K562 (cell line): ENCODE measurements around the gene SETD3. TPM values are rescaled to one million over a fixed set of nuclear protein-coding genes. Genes with fewer than 3 reads are reported as not detected.

ENCODE experiments used
- ATAC-seq: fragments of 200-7000 bp; cut with Tn5 transposase; 3 replicates; pipeline ENCODE4 v1.9.1; 2020; ENCODE audit warnings: moderate library complexity
- BruUV-seq: library from RNA; stranded (reverse); fragments of 400-500 nt; replicated peaks from 2 replicates; lab custom pipeline; 2021; lab: Mats Ljungman, UMichigan
- CTCF ChIA-PET: fragments of 300-600 bp; formaldehyde crosslinking; extraction: SDS; loops from one replicate; lab custom pipeline; 2021; ENCODE audit warnings: low intra/inter-chr PET ratio; lab: Yijun Ruan, JAX
- POLR2A ChIA-PET: fragments of 300-600, 350-650 bp; sonication (Branson Sonifier 250); formaldehyde crosslinking; extraction: SDS; loops from one replicate; lab custom pipeline; 2021; ENCODE audit warnings: antibody characterized with exemption, inconsistent platforms; lab: Yijun Ruan, JAX
- DNase-seq, 4 experiments: peaks; one replicate each; pipeline versions ENCODE4 v3.0.0 to v3.0.0-alpha.2; 2011 to 2018; ENCODE audit warnings: low spot score in 3 of 4, mixed read lengths in 3 of 4; ENCODE audit errors: extremely low read depth in 1 of 4
- FAIRE-seq: peaks from 2 replicates; lab custom pipeline; 2011; peaks lifted over from hg19 to GRCh38; lab: Jason Lieb, UNC
- H2AFZ ChIP-seq: 2 replicates; pipeline ENCODE4 v1.6.0; 2011; ENCODE audit warnings: low read depth, low read length, control low read depth, inconsistent platforms
- H3K27ac ChIP-seq: fragments of 200-600 bp; 3 replicates; pipeline ENCODE4 v1.8.0; 2011; ENCODE audit warnings: low read depth, mild to moderate bottlenecking, control low read depth, inconsistent platforms, low read length, moderate library complexity, mixed read lengths; ENCODE audit errors: extremely low read depth
- H3K27me3 ChIP-seq, 2 experiments: fragments of 300-600 bp in 1 of 2; 2 replicates in 1 of 2; 3 replicates in 1 of 2; pipeline versions ENCODE4 v1.6.0 to v1.8.0; 2011; ENCODE audit warnings: inconsistent platforms in 2 of 2, low read length in 2 of 2, mild to moderate bottlenecking in 1 of 2, mixed read lengths in 1 of 2, moderate library complexity in 1 of 2; ENCODE audit not compliant: control insufficient read depth in 2 of 2, insufficient read depth in 2 of 2
- H3K36me3 ChIP-seq: fragments of 300-600 bp; 3 replicates; pipeline ENCODE4 v1.8.0; 2011; ENCODE audit warnings: mild to moderate bottlenecking, low read length, inconsistent platforms; ENCODE audit not compliant: control insufficient read depth, insufficient read depth
- H3K4me1 ChIP-seq, 2 experiments: fragments of 200-600 bp in 1 of 2; replicated peaks in 1 of 2; 2 replicates in 1 of 2; 3 replicates in 1 of 2; pipeline versions ENCODE4 v1.5.1 to v1.8.0; 2011; ENCODE audit warnings: inconsistent platforms in 2 of 2, low read length in 2 of 2, mild to moderate bottlenecking in 1 of 2, mixed read lengths in 1 of 2, moderate library complexity in 1 of 2; ENCODE audit not compliant: control insufficient read depth in 2 of 2, insufficient read depth in 2 of 2
- H3K4me2 ChIP-seq: 2 replicates; pipeline ENCODE4 v1.6.1; 2011; ENCODE audit warnings: low read length, control low read depth, inconsistent platforms, mixed read lengths; ENCODE audit not compliant: insufficient read depth
- H3K4me3 ChIP-seq: fragments of 200-600 bp; sonication (generic), shearing (Covaris generic); 2 replicates; pipeline ENCODE4 v1.5.1; 2016; ENCODE audit warnings: control low read depth, inconsistent platforms
- H3K79me2 ChIP-seq: fragments of 200-600 bp; 3 replicates; pipeline ENCODE4 v1.8.0; 2011; ENCODE audit warnings: low read length, inconsistent platforms; ENCODE audit not compliant: control insufficient read depth, insufficient read depth
- H3K9ac ChIP-seq, 2 experiments: 2 replicates each; pipeline versions ENCODE4 v1.6.0 to v1.6.1; 2011; ENCODE audit warnings: low read depth in 2 of 2, low read length in 2 of 2, control low read depth in 1 of 2, inconsistent platforms in 1 of 2, mild to moderate bottlenecking in 1 of 2, mixed read lengths in 1 of 2; ENCODE audit not compliant: insufficient read depth in 1 of 2
- H3K9me1 ChIP-seq: one replicate; pipeline ENCODE4 v1.6.0; 2011; ENCODE audit warnings: inconsistent platforms, mild to moderate bottlenecking, low read length, moderate library complexity; ENCODE audit not compliant: control insufficient read depth, insufficient read depth
- H3K9me3 ChIP-seq: replicated peaks from 2 replicates; pipeline ENCODE4 v1.5.1; 2011; ENCODE audit warnings: low read depth, low read length, inconsistent platforms; ENCODE audit not compliant: control insufficient read depth, insufficient read depth
- H4K20me1 ChIP-seq: replicated peaks from 2 replicates; pipeline ENCODE4 v1.6.1; 2011; ENCODE audit warnings: low read length, inconsistent platforms, mixed read lengths; ENCODE audit not compliant: control insufficient read depth, insufficient read depth
- EZH2 ChIP-seq: IDR thresholded peaks from 2 replicates; pipeline ENCODE4 v1.6.1; 2012; ENCODE audit warnings: low read depth, mild to moderate bottlenecking, inconsistent platforms, low read length, borderline replicate concordance
- HNRNPK ChIP-seq: fragments of 200-400 bp; formaldehyde crosslinking; IDR thresholded peaks from one replicate; pipeline ENCODE4 v1.6.1; 2018; ENCODE audit warnings: mild to moderate bottlenecking, low read depth, low read length; ENCODE audit not compliant: poor library complexity, severe bottlenecking
- ILK ChIP-seq: fragments of 450-650 bp; IDR thresholded peaks from 2 replicates; pipeline ENCODE4 v1.6.1; 2016; ENCODE audit warnings: missing genetic modification characterization, low read depth, mild to moderate bottlenecking, missing compliant biosample characterization, moderate library complexity, borderline replicate concordance
- MEIS2 ChIP-seq: fragments of 450-650 bp; IDR thresholded peaks from 2 replicates; pipeline ENCODE4 v1.6.1; 2014; ENCODE audit warnings: mild to moderate bottlenecking; ENCODE audit not compliant: partially characterized antibody
- NFRKB ChIP-seq: fragments of 450-650 bp; IDR thresholded peaks from 2 replicates; pipeline ENCODE4 v1.6.1; 2016; ENCODE audit warnings: low read depth
- NRF1 ChIP-seq, 2 experiments: fragments of 450-650 bp; IDR thresholded peaks in 1 of 2; conservative IDR thresholded peaks in 1 of 2; 2 replicates each; pipeline ENCODE4 v1.6.1; 2014; ENCODE audit warnings: mild to moderate bottlenecking in 2 of 2
- PBX2 ChIP-seq, 2 experiments: IDR thresholded peaks in 1 of 2; conservative IDR thresholded peaks in 1 of 2; 2 replicates each; pipeline ENCODE4 v1.6.1; 2016; ENCODE audit warnings: low read depth in 2 of 2, mild to moderate bottlenecking in 1 of 2, missing compliant biosample characterization in 1 of 2, missing genetic modification characterization in 1 of 2, moderate library complexity in 1 of 2
- PKNOX1 ChIP-seq: fragments of 450-650 bp; IDR thresholded peaks from 2 replicates; pipeline ENCODE4 v1.6.1; 2016
- STAT6 ChIP-seq: sonication (generic); formaldehyde crosslinking; IDR thresholded peaks from 2 replicates; pipeline ENCODE4 v1.8.1; 2023; ENCODE audit warnings: mild to moderate bottlenecking, missing genetic modification reagents
- TFAM ChIP-seq: fragments of 250-450 bp; sonication (Bioruptor Pico); conservative IDR thresholded peaks from 2 replicates; pipeline ENCODE4 v1.5.0; 2021; ENCODE audit warnings: mild to moderate bottlenecking, moderate library complexity
- ZBTB1 ChIP-seq: sonication (generic); formaldehyde crosslinking; IDR thresholded peaks from 2 replicates; pipeline ENCODE4 v1.8.1; 2023; ENCODE audit warnings: missing genetic modification reagents, low read depth, mild to moderate bottlenecking, borderline replicate concordance
- ZNF507 ChIP-seq: conservative IDR thresholded peaks from 2 replicates; pipeline ENCODE4 v1.6.1; 2017; ENCODE audit warnings: missing genetic modification characterization, missing compliant biosample characterization
- WGBS: fragments of 100-300 bp; shearing (Covaris generic); methylation state at CpG from one replicate; pipeline ENCODE4 v1.1.6; 2016; ENCODE audit warnings: low coverage, mixed read lengths; ENCODE audit not compliant: insufficient coverage; ENCODE audit errors: missing lambda C conversion rate; 5-methylcytosine and 5-hydroxymethylcytosine counted together
- in situ Hi-C: fragments of 300-500 bp; cut with MboI; formaldehyde crosslinking; loops from 4 replicates; pipeline ENCODE4 v1.15.0; 2018; ENCODE audit warnings: inconsistent platforms, mixed read lengths
- intact Hi-C: fragments of 100-400 bp; cut with micrococcal nuclease; formaldehyde crosslinking; loops from 2 replicates; pipeline ENCODE4 v1.14.2; 2022
- polyA plus RNA-seq, 8 experiments: library from polyadenylated mRNA; depleted of rRNA in 4 of 8; stranded (reverse) in 5 of 8; unstranded in 3 of 8; fragments of >200 nt; fragmentation: Nextera tagmentation in 2 of 8; fragmentation: Illumina TruSeq in 1 of 8; extraction: Ambion mirVana in 2 of 8; extraction: Trizol in 1 of 8; gene quantifications; 2 replicates each; pipeline versions ENCODE4 v1.2.1 to v1.2.3, GENCODE V29; 2011 to 2014; ENCODE audit warnings: inconsistent platforms in 1 of 8, missing spikeins in 1 of 8
- total RNA-seq, 7 experiments: library from RNA; depleted of rRNA in 6 of 7; stranded (reverse); fragments of >200 nt in 6 of 7; fragmentation: Illumina TruSeq in 2 of 7; extraction: Trizol in 2 of 7; gene quantifications; 2 replicates each; pipeline versions ENCODE4 v1.2.1 to v1.2.3, GENCODE V29; 2011 to 2021; ENCODE audit warnings: low replicate concordance in 1 of 7

Gene SETD3
- total and polyA plus RNA-seq, 9 of the 15 experiments (the other 6 are each of a cell fraction or from before 2014, with no cell fraction given): 8.5 to 35.9 (median 26.5) TPM

- Histone ChIP-seq H3K36me3 (no peaks in the 10 kb centered on the region), H3K4me1 (peaks cover 11 to 55% of the 10 kb centered on the region in 2 experiments), H3K9me3 (no peaks in the 10 kb centered on the region), H3K9ac (peak overlapping the region in 1 of 2 experiments; percentile 20; a peak in 2 of 4 replicates), H3K9me1 (no peaks in the 10 kb centered on the region), H3K79me2 (no peaks in the 10 kb centered on the region), H2AFZ (no peak overlapping the region), H3K4me3 (no peak overlapping the region), H3K4me2 (no peak overlapping the region), H3K27me3 (no peaks in the 10 kb centered on the region), H3K27ac (no peak overlapping the region), H4K20me1 (peaks cover 6% of the 10 kb centered on the region; the same call in 1 of the 2 replicates)
- ChIA-PET CTCF (no interaction called here), POLR2A (interaction anchor here (0.6 to 1.2 kb wide), 3 partner anchors 10 to 106 kb away, joined by 3 to 4 read pairs (median 3); no protein-coding TSS in a partner anchor)
- in situ Hi-C loops: loop anchor here (10.0 kb wide), 1 partner anchor 362 kb away; no protein-coding TSS in a partner anchor
- 40% methylated on average over 11 of the region's 14 CpGs for WGBS
- intact Hi-C loops: no loop called here
- FAIRE-seq (no peak), ATAC-seq (no peak), DNase-seq (peak in 1 of 4 experiments; percentile 25)
- BruUV-seq: no TSS peak
- TF ChIP-seq PKNOX1 (0 out of 2 replicates have a peak, but pooled peaks have one; percentile 9), MEIS2 (peak; percentile 65), PBX2 (CRISPR knock-in tag; IDR thresholded peaks at IDR 0.05; ENCODE audit: low read depth) (no peak), PBX2 (tag; conservative IDR thresholded peaks at IDR 0.05; ENCODE audit: low read depth) (peak; percentile 72), ILK (tag) (no peak), STAT6 (CRISPR knock-in tag) (no peak), NRF1 (conservative IDR thresholded peaks at IDR 0.05 in 1 of 2, IDR thresholded peaks at IDR 0.05 in 1 of 2) (no peak), NFRKB (no peak), ZNF507 (tag) (no peak), TFAM (CRISPR knock-in tag) (no peak), EZH2 (no peak), ZBTB1 (CRISPR knock-in tag) (no peak), HNRNPK (no peak)
Observed at GRCh38 chr14:99522934-99523703, 42.5 kb upstream of the SETD3 start.
